PFSK-1 (cell line): Measurements from ENCODE around the gene ACHE.

Experiments
- FOXP2 ChIP-seq: optimal IDR thresholded peaks from 2 replicates; pipeline ENCODE3; 2011; ENCODE audit warnings: borderline replicate concordance, control low read depth, inconsistent platforms; ENCODE audit not compliant: insufficient read depth; ENCODE audit errors: extremely low read length, extremely low read depth
- POLR2AphosphoS5 ChIP-seq: IDR thresholded peaks from 2 replicates; pipeline ENCODE4 v1.6.1; 2012; ENCODE audit warnings: low read depth, mild to moderate bottlenecking, control low read depth, low read length, moderate library complexity
- REST ChIP-seq, 2 experiments: IDR thresholded peaks; 2 replicates each; pipeline versions ENCODE4 v1.6.1 to v1.8.0; 2011 to 2012; ENCODE audit warnings: low read depth in 2 of 2, low read length in 2 of 2, control low read depth in 1 of 2, inconsistent platforms in 1 of 2, mild to moderate bottlenecking in 1 of 2, moderate library complexity in 1 of 2; ENCODE audit not compliant: insufficient read depth in 1 of 2
- SIN3A ChIP-seq: IDR thresholded peaks from 2 replicates; pipeline ENCODE4 v1.6.1; 2012; ENCODE audit warnings: mild to moderate bottlenecking, low read length, moderate library complexity, borderline replicate concordance; ENCODE audit not compliant: insufficient read depth
- TAF1 ChIP-seq: IDR thresholded peaks from 2 replicates; pipeline ENCODE4 v1.6.1; 2012; ENCODE audit warnings: low read length, control low read depth, borderline replicate concordance; ENCODE audit not compliant: insufficient read depth

ACHE gene

GRCh38 chr7:100867040-100867775 lies 28.5 kb downstream of the ACHE start, which contains the start of gene TRIP6:
Gene TRIP6 (plus strand): TSS chr7:100867387. CDS start chr7:100867498, 111 bp downstream.
- TF ChIP-seq SIN3A, result no peak
- peak; percentile 28; the same call in 1 of the 2 replicates for TF ChIP-seq POLR2AphosphoS5

- TF ChIP-seq SIN3A, result no peak
- no peak for TF ChIP-seq FOXP2
- no peak for TF ChIP-seq TAF1
- TF ChIP-seq POLR2AphosphoS5, result no peak
- no peak for TF ChIP-seq REST (IDR thresholded peaks at IDR 0.05; ENCODE audit: insufficient read depth in 1 of 2, low read depth in 2 of 2, low read length in 2 of 2)
These were observed 29.0 kb downstream of the ACHE start for GRCh38 chr7:100866729-100867039.

DNA sequence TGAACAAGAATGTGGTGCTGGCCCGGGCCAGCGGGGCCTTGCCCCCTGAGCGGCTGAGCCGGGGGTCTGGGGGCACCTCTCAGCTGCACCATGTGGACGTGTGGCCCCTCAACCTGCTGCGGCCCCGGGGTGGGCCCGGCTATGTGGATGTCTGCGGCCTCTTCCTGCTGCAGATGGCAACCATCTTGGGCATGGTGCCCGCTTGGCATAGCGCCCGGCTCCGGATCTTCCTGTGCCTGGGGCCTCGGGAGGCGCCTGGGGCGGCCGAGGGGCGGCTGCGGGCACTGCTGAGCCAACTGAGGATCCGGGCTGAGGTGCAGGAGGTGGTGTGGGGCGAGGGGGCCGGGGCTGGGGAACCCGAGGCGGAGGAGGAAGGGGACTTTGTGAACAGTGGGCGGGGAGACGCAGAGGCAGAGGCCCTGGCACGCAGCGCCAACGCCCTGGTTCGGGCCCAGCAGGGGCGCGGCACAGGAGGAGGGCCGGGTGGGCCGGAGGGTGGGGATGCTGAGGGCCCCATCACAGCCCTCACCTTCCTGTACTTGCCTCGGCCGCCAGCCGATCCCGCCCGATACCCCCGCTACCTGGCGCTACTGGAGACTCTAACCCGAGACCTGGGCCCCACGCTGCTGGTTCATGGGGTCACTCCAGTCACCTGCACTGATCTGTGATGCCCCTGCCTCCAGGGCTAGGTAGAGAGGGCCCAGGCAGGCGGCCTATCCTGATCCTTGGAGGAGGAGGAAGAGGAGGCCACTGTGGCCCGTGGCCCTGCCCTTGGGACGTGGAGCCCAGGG lies 29.6 kb downstream of the ACHE start:
- no peak for TF ChIP-seq SIN3A
- TF ChIP-seq REST (IDR thresholded peaks at IDR 0.05; ENCODE audit: insufficient read depth in 1 of 2, low read depth in 2 of 2, low read length in 2 of 2), result no peak
- TF ChIP-seq FOXP2, result no peak
- TF ChIP-seq TAF1, result no peak
- no peak for TF ChIP-seq POLR2AphosphoS5

DNA sequence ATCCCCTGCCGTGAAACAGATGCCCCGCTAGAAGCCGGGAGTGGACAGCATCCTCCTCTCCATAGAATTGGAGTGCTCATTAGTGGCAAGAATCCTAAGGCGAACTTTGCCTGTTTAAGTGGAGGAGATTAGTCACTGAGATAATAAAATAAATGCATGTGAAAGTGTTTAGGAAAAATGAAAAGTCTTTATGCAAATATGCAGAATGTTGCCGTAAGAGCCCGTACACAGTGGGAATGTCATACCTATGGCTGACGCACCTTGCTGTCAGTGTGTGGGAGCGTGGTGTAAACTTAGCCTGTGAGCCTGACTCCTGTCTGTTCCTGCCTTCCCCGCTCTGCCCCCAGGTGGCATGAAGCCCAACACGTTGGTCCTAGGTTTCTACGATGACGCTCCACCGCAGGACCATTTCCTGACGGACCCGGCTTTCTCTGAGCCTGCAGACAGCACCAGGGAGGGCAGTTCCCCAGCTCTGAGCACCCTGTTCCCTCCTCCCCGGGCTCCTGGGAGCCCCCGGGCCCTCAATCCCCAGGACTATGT lies 30.2 kb downstream of the ACHE start:
- no peak for TF ChIP-seq SIN3A
- TF ChIP-seq REST (IDR thresholded peaks at IDR 0.05; ENCODE audit: insufficient read depth in 1 of 2, low read depth in 2 of 2, low read length in 2 of 2), result no peak
- no peak for TF ChIP-seq FOXP2
- TF ChIP-seq TAF1, result no peak
- no peak for TF ChIP-seq POLR2AphosphoS5

GRCh38 chr7:100864263-100864845 lies 31.3 kb downstream of the ACHE start:
- TF ChIP-seq REST (IDR thresholded peaks at IDR 0.05; ENCODE audit: insufficient read depth in 1 of 2, low read depth in 2 of 2, low read length in 2 of 2) (no peak), FOXP2 (no peak), POLR2AphosphoS5 (no peak), TAF1 (no peak), SIN3A (no peak)
